Fibroblast of pulmonary artery (primary cell): Measurements from ENCODE around the gene RAB7B.

Experiments used
- DNase-seq: peaks from one replicate; pipeline ENCODE4 v3.0.0-alpha.2; 2010; ENCODE audit warnings: low read depth
- H3K4me3 ChIP-seq: replicated peaks from 2 replicates; pipeline ENCODE4 v1.5.1; 2011; ENCODE audit warnings: low read depth, mild to moderate bottlenecking, control low read depth, low read length, moderate library complexity
- CTCF ChIP-seq: IDR thresholded peaks from 2 replicates; pipeline ENCODE4 v1.5.1; 2011; ENCODE audit warnings: mild to moderate bottlenecking, control low read depth, low read length, inconsistent platforms; ENCODE audit errors: missing control alignments

Gene RAB7B

GRCh38 chr1:205976036-205976435 lies 27.2 kb downstream of the RAB7B start:
- TF ChIP-seq CTCF, result no peak
- no peak for DNase-seq
- no peak overlapping the region for H3K4me3 ChIP-seq

- TF ChIP-seq CTCF, result no peak
- H3K4me3 ChIP-seq, result no peak overlapping the region
- DNase-seq, result no peak
Measured at GRCh38 chr1:205975387-205975998, 27.7 kb downstream of the RAB7B start.

GRCh38 chr1:205974712-205975111 lies 28.5 kb downstream of the RAB7B start:
- no peak overlapping the region for H3K4me3 ChIP-seq
- no peak for TF ChIP-seq CTCF
- DNase-seq, result no peak

GRCh38 chr1:205973377-205974232 lies 29.6 kb downstream of the RAB7B start:
- no peak for DNase-seq
- TF ChIP-seq CTCF, result no peak
- no peak overlapping the region for H3K4me3 ChIP-seq

GRCh38 chr1:205972491-205973168 lies 30.6 kb downstream of the RAB7B start:
- no peak for TF ChIP-seq CTCF
- H3K4me3 ChIP-seq, result no peak overlapping the region
- DNase-seq, result no peak

GRCh38 chr1:205972081-205972480 lies 31.1 kb downstream of the RAB7B start:
- TF ChIP-seq CTCF, result no peak
- H3K4me3 ChIP-seq, result no peak overlapping the region
- no peak for DNase-seq
